ENCODE results near the gene PCBP2. TPM values are rescaled to one million over a fixed set of nuclear protein-coding genes. Genes with fewer than 3 reads are reported as not detected.
"Not testable (repeated sequence)": the region's sequence is repeated elsewhere in the genome, so short reads cannot be mapped to it uniquely, and the experiment has no call there.

The PCBP2 gene
- polyA plus RNA-seq (2013, experiment 1 of 2; ENCODE audit: insufficient read length) = 659 TPM
- polyA plus RNA-seq (2013, experiment 2 of 2; ENCODE audit: insufficient read length) = 662 TPM

GRCh38 chr12:53451661-53452158 is at the start of gene PCBP2:
Gene PCBP2 (plus strand): TSS chr12:53452102. CDS start chr12:53454801, 2,699 bp downstream.
- peak; percentile 100 for DNase-seq

- DNase-seq = not testable (repeated sequence)
Observed at GRCh38 chr12:53402351-53402750, 49.6 kb upstream of the PCBP2 start.

GRCh38 chr12:53402871-53403270 is 49.0 kb upstream of the PCBP2 start:
- DNase-seq = no peak

GRCh38 chr12:53410951-53411350 is 41.0 kb upstream of the PCBP2 start:
- no peak for DNase-seq

GRCh38 chr12:53413485-53414204 is 38.3 kb upstream of the PCBP2 start:
- peak; percentile 6 for DNase-seq

GRCh38 chr12:53414756-53415417 is 37.0 kb upstream of the PCBP2 start:
- no peak for DNase-seq

GRCh38 chr12:53415752-53416389 is 36.0 kb upstream of the PCBP2 start:
- DNase-seq = peak; percentile 46

- not testable (repeated sequence) for DNase-seq
Observed at GRCh38 chr12:53417291-53417816, 34.5 kb upstream of the PCBP2 start.

- no peak for DNase-seq
Observed at GRCh38 chr12:53418221-53418620, 33.7 kb upstream of the PCBP2 start.

GRCh38 chr12:53419756-53420155 is 32.1 kb upstream of the PCBP2 start:
- no peak for DNase-seq

- not testable (repeated sequence) for DNase-seq
Observed at GRCh38 chr12:53422247-53422646, 29.7 kb upstream of the PCBP2 start.

GRCh38 chr12:53423597-53423996 is 28.3 kb upstream of the PCBP2 start, which contains the start of gene AMHR2:
Gene AMHR2 (plus strand): TSS chr12:53423855. CDS start chr12:53423935, 80 bp downstream.
- no peak for DNase-seq

GRCh38 chr12:53424626-53425514 is 27.0 kb upstream of the PCBP2 start:
- no peak for DNase-seq

GRCh38 chr12:53425515-53426150 is 26.3 kb upstream of the PCBP2 start:
- no peak for DNase-seq

GRCh38 chr12:53427905-53428594 is 23.9 kb upstream of the PCBP2 start:
- peak; percentile 82 for DNase-seq

- DNase-seq = no peak
Observed at GRCh38 chr12:53428741-53429140, 23.2 kb upstream of the PCBP2 start.

GRCh38 chr12:53430116-53430515 is 21.8 kb upstream of the PCBP2 start:
- DNase-seq = no peak

- peak; percentile 48 for DNase-seq
Observed at GRCh38 chr12:53431187-53431586, 20.7 kb upstream of the PCBP2 start.

GRCh38 chr12:53435326-53435725 is 16.6 kb upstream of the PCBP2 start:
- not testable (repeated sequence) for DNase-seq

GRCh38 chr12:53439582-53439981 is 12.3 kb upstream of the PCBP2 start:
- not testable (repeated sequence) for DNase-seq
